Stimulated activated CD8-positive, alpha-beta memory T cell treated with anti-CD3 and anti-CD28 coated beads, Interleukin-12 subunit alpha, Interleukin-12 subunit beta, amount 100 ng/mL, for 1 hour (primary cell): ENCODE results near the gene HAP1.

Experiments used
- DNase-seq: peaks from one replicate; pipeline ENCODE4 v3.0.0-alpha.2; 2020; ENCODE audit warnings: low read depth

Gene HAP1

DNA sequence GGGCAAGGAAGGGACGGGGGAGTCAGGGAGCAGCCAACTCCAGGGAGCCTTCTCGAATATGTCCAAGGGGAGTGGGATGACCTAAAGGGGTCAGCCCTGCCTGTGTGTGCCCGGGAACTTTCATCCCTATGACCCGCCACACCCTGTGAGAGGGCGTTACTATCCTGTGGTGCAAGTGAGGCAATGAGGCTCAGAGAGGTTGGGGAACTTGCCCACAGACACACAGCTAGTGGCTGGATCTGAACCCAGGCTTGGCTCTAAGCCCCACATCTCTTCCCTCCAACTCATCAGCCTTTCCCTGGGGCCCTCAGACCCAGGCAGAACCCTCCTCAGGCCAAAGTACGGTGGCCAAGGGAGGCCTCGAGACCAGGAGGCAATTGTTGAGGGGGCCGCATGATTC lies 28.9 kb upstream of the HAP1 start:
- no peak for DNase-seq

DNA sequence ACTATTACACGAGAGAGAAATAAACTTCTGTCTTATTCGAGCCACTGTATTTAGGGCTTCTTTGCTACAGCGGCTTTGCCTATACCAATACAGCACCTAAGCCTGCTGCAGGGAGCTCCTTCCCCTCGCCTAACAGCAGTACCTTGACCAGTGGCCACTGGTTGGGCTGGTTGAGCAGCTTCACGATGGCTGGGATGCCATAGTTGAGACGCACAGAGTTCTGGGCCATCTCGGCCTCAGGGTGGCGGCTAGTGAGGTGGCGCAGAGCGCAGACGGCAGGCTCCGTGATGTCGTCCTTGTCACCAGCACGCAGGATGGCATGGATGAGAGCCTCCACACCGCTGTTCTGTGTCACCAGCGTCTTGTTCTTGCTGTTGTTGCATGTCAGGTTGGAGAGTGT lies 28.4 kb upstream of the HAP1 start:
- no peak for DNase-seq

DNA sequence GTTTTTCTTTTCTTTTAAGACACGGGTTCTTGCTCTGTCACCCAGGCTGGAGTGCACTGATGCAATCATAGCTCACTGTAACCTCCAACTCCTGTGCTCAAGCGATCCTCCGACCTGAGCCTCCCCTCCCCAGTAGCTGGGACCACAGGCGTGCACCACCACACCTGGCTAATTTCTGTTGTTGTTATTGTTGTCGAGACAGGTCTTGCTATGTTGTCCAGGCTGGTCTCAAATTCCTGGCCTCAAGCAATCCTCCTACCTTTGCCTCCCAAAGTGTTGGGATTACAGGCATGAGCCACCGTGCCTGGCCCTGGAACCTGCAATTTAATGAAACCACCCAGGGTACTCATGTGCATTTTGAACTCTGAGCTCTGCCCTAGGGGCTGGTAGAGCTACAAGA lies 27.9 kb upstream of the HAP1 start:
- no peak for DNase-seq

DNA sequence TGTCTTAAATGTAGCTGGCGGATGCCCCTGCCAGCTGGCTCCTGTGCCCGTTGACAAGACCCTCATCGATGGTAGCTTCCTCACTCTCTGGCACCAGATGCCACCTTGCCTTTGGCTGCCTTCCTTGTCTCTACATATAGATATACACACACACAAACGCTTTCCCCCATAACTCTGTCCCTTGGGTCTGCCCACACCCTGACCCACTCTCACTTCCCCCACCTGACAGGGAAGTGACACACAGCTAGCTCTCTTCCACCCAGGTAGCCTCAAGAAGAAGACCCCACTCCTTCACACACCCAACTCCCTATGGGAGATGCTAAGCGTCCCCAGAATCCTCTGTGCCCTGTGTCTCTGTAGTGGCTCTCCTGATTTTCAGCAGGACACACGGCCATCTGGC lies 26.4 kb upstream of the HAP1 start:
- DNase-seq: no peak

DNA sequence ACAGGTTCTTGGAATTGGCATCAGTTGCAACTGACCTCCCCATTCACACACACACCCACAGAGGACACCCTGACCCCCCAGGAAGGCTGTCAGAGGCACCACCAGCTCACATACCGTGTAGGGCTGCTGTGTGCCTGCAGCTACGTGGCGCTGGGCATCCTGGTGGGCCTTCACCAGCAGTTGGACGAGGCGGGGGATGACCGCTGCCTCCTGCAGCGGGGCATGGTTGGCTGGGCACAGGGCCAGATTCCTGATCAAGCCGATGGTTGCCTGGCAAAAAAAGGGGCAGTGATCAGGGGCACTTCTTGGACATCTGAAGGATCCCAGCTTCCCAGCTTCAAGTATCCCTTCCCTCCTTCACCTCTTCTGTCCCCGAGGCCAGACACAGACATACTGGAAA lies 24.2 kb upstream of the HAP1 start:
- DNase-seq: no peak

DNA sequence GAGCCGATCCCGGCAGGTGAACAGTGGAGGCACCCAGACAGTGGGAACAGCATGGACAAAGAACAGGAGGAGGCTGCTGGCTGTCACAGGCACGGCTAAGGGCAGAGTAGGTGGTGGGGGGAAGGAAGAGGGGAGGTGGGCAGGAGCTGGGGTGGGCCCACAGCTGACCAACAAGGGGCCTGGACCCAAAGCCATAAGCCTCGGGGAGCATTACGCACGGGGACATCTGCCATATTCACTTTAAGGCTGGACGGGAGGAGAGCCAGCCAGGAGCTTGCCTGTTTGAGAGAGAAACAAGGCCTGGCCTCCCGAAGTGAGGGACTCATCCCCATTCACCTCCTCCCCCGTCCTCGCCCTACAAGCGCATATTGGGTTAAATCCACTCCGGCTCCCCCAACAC lies 19.6 kb upstream of the HAP1 start:
- no peak for DNase-seq

DNA sequence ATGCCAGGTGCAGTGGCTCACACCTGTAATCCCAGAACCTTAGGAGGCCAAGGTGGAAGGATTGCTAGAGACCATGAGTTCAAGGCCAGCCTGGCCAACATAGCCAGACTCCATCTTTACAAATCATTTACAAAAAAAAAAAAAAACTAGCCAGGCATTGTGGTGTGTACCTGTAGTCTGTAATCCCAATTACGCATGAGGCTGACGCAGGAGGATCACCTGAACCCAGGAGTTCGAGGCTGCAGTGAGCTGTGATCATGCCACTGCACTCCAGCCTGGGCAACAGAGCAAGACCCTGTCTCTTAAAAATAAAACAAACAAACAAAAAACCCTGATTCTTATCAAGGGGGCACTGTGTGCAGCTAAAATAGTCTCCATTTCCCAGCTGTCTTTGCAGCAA lies 16.8 kb upstream of the HAP1 start:
- DNase-seq: no peak

DNA sequence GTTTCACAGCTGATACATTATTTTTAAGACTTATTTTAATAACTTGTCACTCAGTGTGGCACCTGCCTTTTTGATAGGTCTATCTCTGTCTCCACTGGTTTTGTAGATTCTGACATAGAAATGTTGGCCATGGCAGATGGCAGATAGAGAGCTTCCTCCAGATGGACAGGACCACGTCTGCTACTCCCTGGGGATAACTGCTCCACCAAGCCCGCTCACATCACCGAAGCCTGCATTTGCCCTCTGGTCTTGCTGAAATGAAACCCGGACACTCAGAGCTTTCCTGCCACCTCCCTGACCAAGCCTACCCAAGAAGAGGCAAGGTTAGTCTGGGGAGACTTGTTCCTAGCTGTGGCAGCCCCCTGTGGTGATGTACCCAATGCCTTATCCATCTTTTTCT lies 16.4 kb upstream of the HAP1 start:
- no peak for DNase-seq

DNA sequence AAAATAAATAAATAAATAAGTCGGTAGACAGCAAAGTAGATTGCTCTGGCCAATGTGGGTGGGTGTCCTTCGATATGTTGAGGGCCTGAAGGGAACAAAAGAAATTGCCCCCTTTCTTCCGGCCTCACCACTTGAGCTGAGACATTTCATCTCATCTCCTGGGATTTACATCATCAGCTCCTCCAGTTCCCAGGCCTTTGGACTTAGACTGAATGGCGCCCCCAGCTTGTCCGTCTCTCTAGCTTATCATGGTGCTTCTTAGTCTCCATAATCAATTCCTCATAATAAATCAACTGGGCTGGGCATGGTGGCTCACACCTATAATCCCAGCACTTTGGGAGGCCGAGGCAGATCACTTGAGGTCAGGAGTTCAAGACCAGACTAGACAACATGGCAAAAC lies 13.8 kb upstream of the HAP1 start:
- DNase-seq: no peak

DNA sequence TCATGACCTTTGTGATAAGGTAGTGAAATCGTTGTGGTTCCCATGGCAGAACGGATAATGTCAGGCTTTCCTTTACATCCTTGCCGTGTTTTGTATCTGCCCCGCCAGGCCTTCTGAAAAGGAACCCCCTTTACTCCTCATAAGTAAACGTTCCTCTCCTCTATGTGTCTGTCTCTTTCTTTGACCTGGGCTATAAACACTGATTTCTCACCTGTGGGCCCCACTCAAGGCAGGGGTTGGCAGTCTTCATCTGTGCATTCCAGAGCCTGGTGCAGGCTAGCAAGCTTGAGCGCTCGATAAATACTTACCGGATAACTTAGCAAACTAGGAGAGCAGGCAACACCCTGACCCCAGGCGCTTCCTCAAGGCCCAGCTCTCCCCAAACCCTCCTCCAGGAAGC lies 7.3 kb upstream of the HAP1 start:
- no peak for DNase-seq

DNA sequence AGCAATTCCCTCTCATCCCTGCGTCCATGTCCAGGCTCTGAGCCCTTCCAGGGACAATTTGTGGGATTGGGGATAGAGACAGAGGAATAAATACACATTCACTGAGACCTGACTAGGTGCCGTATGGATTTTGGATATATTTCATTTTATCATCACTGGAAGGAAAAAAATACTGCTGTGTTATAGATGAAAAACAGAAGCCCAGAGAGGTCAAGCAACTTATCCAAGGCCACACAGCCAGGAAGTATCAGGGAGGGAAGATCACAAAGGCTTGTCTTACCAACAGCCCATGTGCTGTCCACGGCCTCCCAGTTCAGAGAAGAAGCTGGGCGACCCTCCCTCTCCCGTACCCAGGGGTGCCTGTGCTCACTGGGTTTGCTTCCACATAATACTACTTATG lies 6.1 kb upstream of the HAP1 start:
- DNase-seq: no peak

DNA sequence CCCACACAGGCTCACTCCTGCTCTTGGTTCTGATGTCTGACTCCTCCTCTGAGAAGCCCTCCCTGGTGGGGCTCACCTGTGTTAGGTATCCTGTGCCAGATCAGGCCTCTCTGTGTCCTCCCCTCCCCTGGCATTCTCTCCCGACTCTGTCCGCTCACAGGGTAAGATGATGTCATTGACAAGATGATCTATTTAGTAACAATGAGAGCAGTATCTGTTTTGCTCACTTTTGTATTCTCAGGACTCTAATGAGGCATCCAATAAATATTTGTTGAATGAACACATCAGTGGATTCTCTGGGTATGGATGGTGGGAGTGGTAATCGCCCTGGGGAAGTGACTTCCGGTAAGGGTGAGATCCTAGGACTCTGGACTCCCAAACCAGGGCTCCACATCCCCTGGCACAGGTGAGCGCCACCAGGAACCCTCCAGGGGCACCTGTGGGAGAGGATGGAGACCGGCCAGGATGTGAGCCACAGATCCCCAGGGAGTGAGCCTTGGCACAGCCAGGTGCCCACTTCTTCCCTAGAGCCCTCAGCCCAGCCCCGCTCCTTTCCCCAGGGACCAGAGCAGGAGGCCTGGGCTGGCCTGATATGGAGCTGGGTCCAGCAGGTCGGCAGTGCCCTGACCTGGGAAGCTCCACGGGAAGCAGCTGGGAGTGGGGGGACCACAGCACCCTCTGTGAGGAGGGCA lies 5.4 kb upstream of the HAP1 start:
- no peak for DNase-seq

DNA sequence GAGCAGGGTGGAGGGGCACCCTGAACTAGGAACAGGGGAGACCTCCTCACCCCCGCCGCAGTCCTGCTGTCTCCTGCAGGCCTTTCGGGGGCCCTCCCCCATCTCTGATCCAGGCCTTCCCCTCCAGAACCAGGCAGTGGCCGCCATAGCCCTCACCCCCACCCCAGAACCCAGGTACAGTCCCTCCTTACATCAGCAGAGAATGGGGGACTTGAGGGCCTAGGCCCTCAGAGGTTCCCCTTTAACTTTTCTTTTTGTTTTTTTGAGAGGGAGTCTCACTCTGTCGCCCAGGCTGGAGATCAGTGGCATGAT lies 4.3 kb upstream of the HAP1 start:
- DNase-seq: no peak

DNA sequence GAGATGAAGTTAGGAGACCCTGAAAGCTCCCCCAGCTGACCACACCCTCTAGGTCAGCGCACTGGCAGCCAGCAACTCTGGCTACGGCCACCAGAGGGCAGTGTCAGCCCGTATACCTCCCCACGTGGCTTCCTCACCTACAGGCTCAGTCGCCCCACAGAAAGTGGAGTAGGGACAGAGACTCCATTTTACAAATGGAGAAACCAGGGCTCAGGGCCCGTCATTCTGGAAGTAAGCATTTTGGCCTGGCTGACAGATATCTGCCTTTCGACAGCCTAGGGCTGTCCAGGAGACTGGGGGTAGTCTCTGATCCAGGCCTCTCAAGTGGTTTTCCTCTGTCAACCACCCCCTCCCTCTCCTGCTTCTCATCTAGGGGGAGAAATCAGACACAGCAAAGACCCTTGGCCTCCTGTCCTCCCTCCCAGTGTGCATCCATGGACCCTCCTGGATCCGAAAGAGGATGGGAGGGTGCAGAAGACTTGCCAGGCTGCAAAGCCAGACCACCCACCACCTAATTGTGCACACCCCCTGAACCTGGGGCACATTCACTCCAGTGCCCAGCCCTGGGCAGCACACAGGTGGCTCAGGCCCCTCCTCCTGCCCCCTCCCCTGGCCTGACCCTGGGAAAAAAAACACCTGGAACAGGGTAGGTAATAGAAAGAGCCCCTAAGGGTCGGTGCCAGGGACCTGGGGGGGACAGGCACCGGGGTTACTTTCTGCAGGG lies 3.8 kb upstream of the HAP1 start:
- peak; percentile 53 for DNase-seq

DNA sequence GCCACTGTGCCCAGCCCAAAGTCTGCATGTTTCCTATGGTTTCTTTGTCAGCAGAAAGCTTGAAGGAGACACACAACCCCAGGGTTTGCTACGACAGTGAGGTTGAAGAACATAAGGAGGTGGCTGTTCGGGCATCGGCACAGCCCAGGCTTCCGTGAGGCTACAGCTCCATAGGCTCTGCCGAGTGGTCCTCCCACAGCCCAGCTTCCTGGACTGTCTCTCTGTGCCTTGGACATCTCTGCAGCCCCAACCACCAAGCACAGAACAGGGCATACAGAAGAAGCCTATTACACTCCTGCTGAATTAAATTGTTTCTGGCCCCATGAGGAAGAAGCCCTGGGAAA lies 3.2 kb upstream of the HAP1 start:
- DNase-seq: no peak

DNA sequence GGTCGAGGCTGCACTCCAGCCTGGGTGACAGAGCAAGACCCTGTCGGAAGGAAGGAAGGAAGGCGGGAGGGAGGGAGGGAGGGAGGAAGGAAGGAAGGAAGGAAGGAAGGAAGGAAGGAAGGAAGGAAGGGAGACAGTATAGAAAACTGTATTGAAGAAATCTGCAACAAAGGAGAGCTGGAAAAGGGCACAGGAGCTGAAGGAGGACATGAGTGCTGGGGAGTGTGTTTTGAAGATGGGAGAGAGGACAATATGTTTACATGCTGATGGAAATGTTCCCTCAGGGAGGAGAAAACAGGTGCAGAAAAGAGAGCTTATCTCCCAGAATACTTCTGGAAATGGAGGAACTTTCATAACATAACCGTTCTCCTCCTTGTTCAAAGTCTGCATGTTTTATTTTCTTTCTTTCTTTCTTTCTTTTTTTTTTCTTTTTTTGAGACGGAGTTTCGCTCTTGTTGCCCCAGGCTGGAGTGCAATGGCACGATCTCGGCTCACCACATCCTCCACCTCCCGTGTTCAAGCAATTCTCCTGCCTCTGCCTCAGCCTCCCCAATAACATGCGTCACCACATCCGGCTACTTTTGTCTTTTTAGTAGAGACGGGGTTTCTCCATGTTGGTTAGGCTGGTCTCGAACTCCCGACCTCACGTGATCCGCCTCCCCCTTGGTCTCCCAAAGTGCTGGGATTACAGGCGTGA lies 2.7 kb upstream of the HAP1 start:
- DNase-seq: no peak

DNA sequence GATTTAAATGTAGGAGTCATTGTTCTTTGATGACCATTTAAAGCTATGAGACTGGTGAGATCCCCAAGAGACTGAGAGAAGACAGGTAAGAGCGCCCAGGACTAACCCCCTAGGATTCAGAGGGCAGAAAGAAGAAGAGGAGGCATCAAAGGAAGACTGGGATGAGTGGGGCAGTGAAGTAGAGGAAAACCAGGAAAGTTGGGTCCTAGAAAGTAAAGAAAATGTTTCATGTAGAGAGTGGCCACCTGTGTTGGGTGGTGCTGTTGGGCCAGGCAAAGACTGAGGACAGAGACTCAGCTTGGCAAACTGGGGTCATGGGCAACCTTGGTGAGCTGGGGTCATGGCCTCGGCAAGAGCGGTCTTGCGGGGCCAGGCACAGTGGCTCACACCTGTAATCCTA lies 1.3 kb upstream of the HAP1 start:
- no peak for DNase-seq

DNA sequence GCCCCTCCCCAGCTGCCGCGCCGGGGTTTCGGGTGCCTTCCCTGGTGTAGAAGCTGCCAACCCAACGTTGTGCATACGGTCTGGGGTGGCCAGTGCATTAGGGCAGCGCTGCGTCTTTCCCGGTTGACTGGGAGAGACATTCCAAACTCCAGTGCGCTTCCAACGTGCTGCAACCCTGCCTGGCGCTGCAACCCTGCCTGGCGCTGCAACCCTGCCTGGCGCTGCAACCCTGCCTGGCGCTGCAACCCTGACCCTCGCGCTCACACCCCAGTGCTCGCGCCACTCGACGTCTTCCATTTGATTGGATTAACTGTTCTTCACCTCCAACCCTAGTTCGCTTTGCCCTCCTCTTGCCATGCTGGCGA lies 488 bp upstream of the HAP1 start:
- no peak for DNase-seq

DNA sequence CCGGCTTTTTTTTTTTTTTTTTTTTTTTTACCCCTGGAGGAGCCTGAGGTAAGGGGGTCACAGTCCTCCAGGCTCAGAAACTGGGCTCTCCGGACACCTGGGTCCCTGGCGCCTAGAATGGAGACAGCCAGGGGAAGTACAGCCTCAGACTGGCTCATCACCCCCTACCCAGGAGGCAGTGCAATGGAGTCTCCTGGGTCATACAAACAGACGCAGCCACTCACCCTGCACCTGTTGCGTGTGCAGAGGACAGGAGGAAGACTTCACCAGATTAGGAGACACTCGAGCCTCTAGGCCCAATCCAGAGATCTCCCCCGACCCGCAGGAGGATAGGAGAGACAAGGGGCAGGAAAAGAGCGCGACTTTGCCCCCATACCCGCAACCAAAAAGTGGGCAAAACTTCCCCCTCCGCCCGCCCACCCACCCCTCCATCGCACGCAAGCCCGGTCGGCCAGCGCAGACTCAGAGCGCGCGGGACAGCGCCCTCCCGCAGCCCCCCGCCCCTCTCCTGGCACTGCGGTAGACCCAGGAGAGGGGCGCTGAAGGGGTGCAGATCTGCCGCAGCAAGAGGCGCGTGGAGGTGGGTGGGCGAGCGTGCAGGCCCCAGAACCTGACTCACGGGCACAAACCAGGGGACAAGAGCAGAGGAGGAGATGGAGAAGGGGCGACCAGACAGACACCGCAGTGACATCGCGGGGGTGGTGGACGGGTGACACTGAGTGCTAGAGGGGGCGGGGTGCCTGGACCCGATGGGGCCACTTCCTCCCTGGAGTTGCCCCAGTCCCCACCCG lies 900 bp downstream of the HAP1 start:
- DNase-seq: no peak

DNA sequence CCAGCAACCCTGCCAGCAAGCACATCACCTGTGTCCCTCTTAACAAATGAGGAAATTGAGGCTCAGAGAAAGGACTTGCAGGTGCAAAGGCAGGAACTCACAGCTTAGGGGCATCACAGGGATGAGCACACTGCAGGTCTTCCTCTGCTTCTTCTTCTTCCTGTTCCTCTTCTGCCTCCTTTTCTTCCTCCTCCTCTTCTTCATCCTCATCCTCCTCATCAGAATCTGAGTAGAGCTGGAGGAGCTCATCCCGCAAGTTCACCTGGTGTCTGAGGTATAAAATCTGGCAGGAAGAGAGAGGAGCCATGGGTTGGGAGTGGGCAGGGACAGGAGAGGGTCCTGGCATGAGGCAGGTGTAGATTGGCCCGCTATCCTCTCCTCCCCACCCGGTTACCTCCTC lies 2.6 kb downstream of the HAP1 start:
- DNase-seq: no peak

DNA sequence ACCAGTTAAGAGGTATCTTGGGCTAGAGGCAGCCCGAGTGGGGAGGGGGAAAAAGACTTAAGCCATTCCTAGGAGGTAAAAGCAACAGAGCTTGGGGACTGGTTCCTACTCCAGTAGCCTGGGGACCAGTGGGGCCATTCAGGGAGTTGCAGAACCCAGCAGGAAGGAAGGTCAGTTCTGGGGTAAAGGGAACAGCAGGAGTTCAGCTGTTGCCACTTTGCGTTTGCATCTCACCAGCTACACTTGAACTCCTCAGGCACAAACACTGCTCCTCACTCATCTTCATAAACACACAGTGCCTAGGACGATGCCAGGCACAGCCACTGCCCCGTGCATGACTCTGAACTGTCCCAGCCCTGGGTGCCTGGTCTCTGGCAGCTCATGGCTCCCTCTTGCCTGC lies 4.0 kb downstream of the HAP1 start:
- no peak for DNase-seq

DNA sequence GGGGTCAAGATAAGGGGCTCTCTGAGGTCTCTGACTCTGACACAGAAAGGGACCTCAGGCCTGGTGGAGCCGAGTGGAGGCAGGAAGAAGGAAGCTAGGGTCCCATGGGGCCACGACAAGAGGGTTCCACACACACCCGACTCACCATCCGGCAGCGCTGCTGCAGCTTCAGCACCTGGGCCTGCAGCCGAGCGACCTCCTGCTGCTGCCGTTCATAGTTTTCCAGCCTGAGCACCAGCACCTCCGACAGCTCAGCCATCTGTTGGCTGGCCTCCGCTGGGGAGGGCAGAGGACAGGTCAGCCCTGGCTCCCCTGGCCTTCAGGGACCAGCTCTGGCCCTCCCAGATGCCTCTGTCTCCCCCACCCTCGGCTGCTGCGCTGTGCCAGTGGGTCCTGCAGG lies 6.4 kb downstream of the HAP1 start:
- DNase-seq: no peak

DNA sequence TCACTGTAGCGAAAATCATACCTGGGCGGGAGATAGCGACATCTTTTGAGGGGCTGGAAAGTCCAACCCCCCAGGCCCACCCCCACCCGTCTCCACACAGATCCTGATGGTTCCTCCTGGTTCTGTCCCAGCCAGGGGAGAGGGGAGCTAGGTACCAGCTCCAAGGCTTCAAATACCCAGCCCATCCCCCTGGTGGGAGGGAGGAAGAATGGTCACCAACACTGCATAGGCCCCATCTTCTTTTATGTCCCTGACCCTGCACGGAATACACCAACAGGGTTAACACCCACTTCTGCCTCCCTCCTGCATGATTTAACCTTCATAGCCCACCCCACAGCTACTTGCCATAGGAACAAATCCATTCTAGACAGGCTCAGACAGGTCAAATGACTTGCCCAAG lies 9.3 kb downstream of the HAP1 start:
- DNase-seq: no peak
